A549 (cell line): Measurements from ENCODE around the gene PTPA.

Experiments
- CBX2 ChIP-seq: fragments of 200-600 bp; sonication (generic); IDR thresholded peaks from 2 replicates; pipeline ENCODE4 v1.6.1; 2016; ENCODE audit warnings: low read depth, mild to moderate bottlenecking, borderline replicate concordance
- EP300 ChIP-seq, 2 experiments: fragments of >200 bp; sonication (Bioruptor Twin); formaldehyde crosslinking; IDR thresholded peaks; 2 replicates in 1 of 2; 3 replicates in 1 of 2; pipeline ENCODE4 v1.6.1; 2016 to 2017
- MAZ ChIP-seq: fragments of 150-350 bp; IDR thresholded peaks from 2 replicates; pipeline ENCODE4 v1.6.1; 2014; ENCODE audit warnings: antibody characterized with exemption, low read depth, low read length, borderline replicate concordance
- NFE2L2 ChIP-seq: fragments of 150-350 bp; conservative IDR thresholded peaks from 2 replicates; pipeline ENCODE4 v1.6.1; 2014; ENCODE audit warnings: low read length
- POLR2A ChIP-seq: IDR thresholded peaks from 2 replicates; pipeline ENCODE4 v1.6.1; 2012; ENCODE audit warnings: mild to moderate bottlenecking, low read length
- RAD21 ChIP-seq, 2 experiments: fragments of >200 bp in 1 of 2; sonication (Bioruptor Twin) in 1 of 2; formaldehyde crosslinking in 1 of 2; IDR thresholded peaks in 1 of 2; conservative IDR thresholded peaks in 1 of 2; 2 replicates in 1 of 2; 3 replicates in 1 of 2; pipeline ENCODE4 v1.6.1; 2012 to 2018; ENCODE audit warnings: inconsistent platforms in 1 of 2
- RARB ChIP-seq: fragments of 250-450 bp; sonication (Bioruptor Pico); IDR thresholded peaks from 2 replicates; pipeline ENCODE4 v1.8.0; 2021; ENCODE audit warnings: mild to moderate bottlenecking, moderate library complexity
- RNF2 ChIP-seq: fragments of 200-600 bp; sonication (generic); IDR thresholded peaks from 2 replicates; pipeline ENCODE4 v1.6.1; 2016; ENCODE audit warnings: low read depth, mild to moderate bottlenecking, antibody characterized with exemption, moderate library complexity, borderline replicate concordance
- SREBF2 ChIP-seq: fragments of 450-650 bp; IDR thresholded peaks from 2 replicates; pipeline ENCODE4 v1.6.1; 2014; ENCODE audit warnings: mild to moderate bottlenecking, moderate library complexity
- TF ChIP-seq, protein P1 (sequence below): fragments of >200 bp; sonication (Bioruptor Twin); formaldehyde crosslinking; IDR thresholded peaks from 3 replicates; pipeline ENCODE4 v1.5.1; 2016
- TF ChIP-seq, protein P2 (sequence below): fragments of 450-650 bp; IDR thresholded peaks from 2 replicates; pipeline ENCODE4 v1.6.1; 2014; ENCODE audit warnings: antibody characterized with exemption
- TF ChIP-seq, protein P3 (sequence below): fragments of 200-600 bp; sonication (generic); IDR thresholded peaks from 2 replicates; pipeline ENCODE4 v1.6.1; 2016; ENCODE audit warnings: antibody characterized with exemption, mild to moderate bottlenecking, moderate library complexity
- TF ChIP-seq, protein P4 (sequence below): IDR thresholded peaks from 2 replicates; pipeline ENCODE4 v1.6.1; 2012

DNA sequence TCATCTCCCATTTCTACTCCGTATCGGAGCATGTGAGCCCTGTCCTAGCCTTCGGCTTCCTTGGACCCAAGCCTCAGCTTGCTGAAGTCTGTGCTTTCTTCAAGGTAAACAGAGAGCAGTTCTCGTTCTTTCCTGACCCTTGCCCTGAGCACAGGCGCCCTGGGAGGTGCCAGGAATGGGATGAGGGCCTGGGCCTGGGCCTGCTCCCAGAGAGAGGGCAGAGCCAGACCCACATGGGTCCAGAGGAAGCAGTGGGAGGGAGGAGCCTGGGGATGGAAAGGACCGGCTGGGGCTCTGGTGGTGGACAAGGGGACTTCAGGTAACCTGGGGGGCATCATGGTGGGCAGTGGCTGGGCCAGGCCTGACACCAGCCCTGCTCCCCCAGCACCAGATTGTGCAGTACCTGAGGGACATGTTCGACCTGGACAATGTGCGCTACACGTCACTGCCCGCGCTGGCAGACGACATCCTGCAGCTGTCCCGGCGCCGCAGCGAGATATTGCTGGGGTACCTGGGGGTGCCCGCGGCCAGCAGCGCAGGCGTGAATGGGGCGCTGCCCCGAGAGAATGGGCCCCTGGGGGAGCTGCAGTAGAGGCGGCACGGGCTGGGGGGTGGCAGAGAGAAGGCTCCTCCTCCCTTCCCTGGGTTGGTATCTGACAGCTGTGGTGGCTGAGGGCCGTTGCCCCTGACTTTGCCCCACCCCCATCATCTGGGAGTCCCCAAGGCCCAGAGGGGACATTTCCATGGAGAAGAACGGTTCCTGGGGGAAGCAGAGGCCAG is 41.2 kb upstream of the PTPA start:
- TF ChIP-seq, protein P1, sequence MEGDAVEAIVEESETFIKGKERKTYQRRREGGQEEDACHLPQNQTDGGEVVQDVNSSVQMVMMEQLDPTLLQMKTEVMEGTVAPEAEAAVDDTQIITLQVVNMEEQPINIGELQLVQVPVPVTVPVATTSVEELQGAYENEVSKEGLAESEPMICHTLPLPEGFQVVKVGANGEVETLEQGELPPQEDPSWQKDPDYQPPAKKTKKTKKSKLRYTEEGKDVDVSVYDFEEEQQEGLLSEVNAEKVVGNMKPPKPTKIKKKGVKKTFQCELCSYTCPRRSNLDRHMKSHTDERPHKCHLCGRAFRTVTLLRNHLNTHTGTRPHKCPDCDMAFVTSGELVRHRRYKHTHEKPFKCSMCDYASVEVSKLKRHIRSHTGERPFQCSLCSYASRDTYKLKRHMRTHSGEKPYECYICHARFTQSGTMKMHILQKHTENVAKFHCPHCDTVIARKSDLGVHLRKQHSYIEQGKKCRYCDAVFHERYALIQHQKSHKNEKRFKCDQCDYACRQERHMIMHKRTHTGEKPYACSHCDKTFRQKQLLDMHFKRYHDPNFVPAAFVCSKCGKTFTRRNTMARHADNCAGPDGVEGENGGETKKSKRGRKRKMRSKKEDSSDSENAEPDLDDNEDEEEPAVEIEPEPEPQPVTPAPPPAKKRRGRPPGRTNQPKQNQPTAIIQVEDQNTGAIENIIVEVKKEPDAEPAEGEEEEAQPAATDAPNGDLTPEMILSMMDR, result no peak
- TF ChIP-seq RAD21 (conservative IDR thresholded peaks at IDR 0.05 in 1 of 2, IDR thresholded peaks at IDR 0.05 in 1 of 2), result no peak
- TF ChIP-seq, protein P2, sequence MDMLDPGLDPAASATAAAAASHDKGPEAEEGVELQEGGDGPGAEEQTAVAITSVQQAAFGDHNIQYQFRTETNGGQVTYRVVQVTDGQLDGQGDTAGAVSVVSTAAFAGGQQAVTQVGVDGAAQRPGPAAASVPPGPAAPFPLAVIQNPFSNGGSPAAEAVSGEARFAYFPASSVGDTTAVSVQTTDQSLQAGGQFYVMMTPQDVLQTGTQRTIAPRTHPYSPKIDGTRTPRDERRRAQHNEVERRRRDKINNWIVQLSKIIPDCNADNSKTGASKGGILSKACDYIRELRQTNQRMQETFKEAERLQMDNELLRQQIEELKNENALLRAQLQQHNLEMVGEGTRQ, result no peak
- TF ChIP-seq POLR2A, result no peak
- no peak for TF ChIP-seq MAZ
- no peak for TF ChIP-seq NFE2L2
- TF ChIP-seq, protein P3, sequence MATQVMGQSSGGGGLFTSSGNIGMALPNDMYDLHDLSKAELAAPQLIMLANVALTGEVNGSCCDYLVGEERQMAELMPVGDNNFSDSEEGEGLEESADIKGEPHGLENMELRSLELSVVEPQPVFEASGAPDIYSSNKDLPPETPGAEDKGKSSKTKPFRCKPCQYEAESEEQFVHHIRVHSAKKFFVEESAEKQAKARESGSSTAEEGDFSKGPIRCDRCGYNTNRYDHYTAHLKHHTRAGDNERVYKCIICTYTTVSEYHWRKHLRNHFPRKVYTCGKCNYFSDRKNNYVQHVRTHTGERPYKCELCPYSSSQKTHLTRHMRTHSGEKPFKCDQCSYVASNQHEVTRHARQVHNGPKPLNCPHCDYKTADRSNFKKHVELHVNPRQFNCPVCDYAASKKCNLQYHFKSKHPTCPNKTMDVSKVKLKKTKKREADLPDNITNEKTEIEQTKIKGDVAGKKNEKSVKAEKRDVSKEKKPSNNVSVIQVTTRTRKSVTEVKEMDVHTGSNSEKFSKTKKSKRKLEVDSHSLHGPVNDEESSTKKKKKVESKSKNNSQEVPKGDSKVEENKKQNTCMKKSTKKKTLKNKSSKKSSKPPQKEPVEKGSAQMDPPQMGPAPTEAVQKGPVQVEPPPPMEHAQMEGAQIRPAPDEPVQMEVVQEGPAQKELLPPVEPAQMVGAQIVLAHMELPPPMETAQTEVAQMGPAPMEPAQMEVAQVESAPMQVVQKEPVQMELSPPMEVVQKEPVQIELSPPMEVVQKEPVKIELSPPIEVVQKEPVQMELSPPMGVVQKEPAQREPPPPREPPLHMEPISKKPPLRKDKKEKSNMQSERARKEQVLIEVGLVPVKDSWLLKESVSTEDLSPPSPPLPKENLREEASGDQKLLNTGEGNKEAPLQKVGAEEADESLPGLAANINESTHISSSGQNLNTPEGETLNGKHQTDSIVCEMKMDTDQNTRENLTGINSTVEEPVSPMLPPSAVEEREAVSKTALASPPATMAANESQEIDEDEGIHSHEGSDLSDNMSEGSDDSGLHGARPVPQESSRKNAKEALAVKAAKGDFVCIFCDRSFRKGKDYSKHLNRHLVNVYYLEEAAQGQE, result no peak
- TF ChIP-seq SREBF2, result no peak
- TF ChIP-seq CBX2, result no peak
- TF ChIP-seq, protein P4, sequence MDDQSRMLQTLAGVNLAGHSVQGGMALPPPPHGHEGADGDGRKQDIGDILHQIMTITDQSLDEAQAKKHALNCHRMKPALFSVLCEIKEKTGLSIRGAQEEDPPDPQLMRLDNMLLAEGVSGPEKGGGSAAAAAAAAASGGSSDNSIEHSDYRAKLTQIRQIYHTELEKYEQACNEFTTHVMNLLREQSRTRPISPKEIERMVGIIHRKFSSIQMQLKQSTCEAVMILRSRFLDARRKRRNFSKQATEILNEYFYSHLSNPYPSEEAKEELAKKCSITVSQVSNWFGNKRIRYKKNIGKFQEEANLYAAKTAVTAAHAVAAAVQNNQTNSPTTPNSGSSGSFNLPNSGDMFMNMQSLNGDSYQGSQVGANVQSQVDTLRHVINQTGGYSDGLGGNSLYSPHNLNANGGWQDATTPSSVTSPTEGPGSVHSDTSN, result no peak
- TF ChIP-seq EP300 (IDR thresholded peaks at IDR 0.05), result no peak
- no peak for TF ChIP-seq RARB (CRISPR knock-in tag)
- no peak for TF ChIP-seq RNF2
